Erythroblast (primary cell): ENCODE results near the gene HNRNPLL.

Experiments
- GATA1 ChIP-seq: IDR thresholded peaks from 2 replicates; pipeline ENCODE4 v1.6.1; 2011; ENCODE audit warnings: low read depth, mild to moderate bottlenecking, control low read depth, low read length, moderate library complexity
- POLR2A ChIP-seq: IDR thresholded peaks from 2 replicates; pipeline ENCODE4 v1.6.1; 2011; ENCODE audit warnings: mild to moderate bottlenecking, low read length

- TF ChIP-seq POLR2A: no peak
- no peak for TF ChIP-seq GATA1
Observed at GRCh38 chr2:38583994-38584393, 18.7 kb downstream of the HNRNPLL start.
